HepG2 (cell line): ENCODE data around the gene CKAP2. TPM values are rescaled to one million over a fixed set of nuclear protein-coding genes. Genes with fewer than 3 reads are reported as not detected.

ENCODE experiments used
- AGO1 ChIP-seq: fragments of 200-400 bp; formaldehyde crosslinking; IDR thresholded peaks from 2 replicates; pipeline ENCODE4 v1.6.1; 2017; ENCODE audit warnings: mild to moderate bottlenecking, low read depth, low read length, moderate library complexity; ENCODE audit not compliant: poor library complexity, severe bottlenecking
- ATF4 ChIP-seq, 2 experiments: fragments of 450-650 bp in 1 of 2; sonication (generic) in 1 of 2; formaldehyde crosslinking; IDR thresholded peaks; 2 replicates each; pipeline versions ENCODE4 v1.5.0 to v1.8.0; 2020 to 2022; ENCODE audit warnings: mild to moderate bottlenecking in 1 of 2, missing genetic modification reagents in 1 of 2
- ATF7-NPFF ChIP-seq: sonication (generic); formaldehyde crosslinking; IDR thresholded peaks from 2 replicates; pipeline ENCODE4 v1.8.1; 2023; ENCODE audit warnings: mild to moderate bottlenecking, low read depth, missing genetic modification reagents, moderate library complexity
- CC2D1A ChIP-seq: sonication (generic); formaldehyde crosslinking; IDR thresholded peaks from 2 replicates; pipeline ENCODE4 v1.8.1; 2023; ENCODE audit warnings: mild to moderate bottlenecking, missing genetic modification reagents
- DNMT3B ChIP-seq: conservative IDR thresholded peaks from 2 replicates; pipeline ENCODE4 v1.6.1; 2016; ENCODE audit warnings: missing biosample characterization, control low read depth
- HHEX ChIP-seq: IDR thresholded peaks from 2 replicates; pipeline ENCODE4 v1.6.1; 2016; ENCODE audit warnings: control low read depth
- KLF11 ChIP-seq: IDR thresholded peaks from 2 replicates; pipeline ENCODE4 v1.6.1; 2016; ENCODE audit warnings: missing compliant biosample characterization
- MED8 ChIP-seq: sonication (generic); formaldehyde crosslinking; IDR thresholded peaks from 2 replicates; pipeline ENCODE4 v1.8.1; 2023; ENCODE audit warnings: mild to moderate bottlenecking, missing genetic modification reagents; ENCODE audit not compliant: insufficient replicate concordance
- MEIS2 ChIP-seq: sonication (generic); formaldehyde crosslinking; IDR thresholded peaks from 2 replicates; pipeline ENCODE4 v1.9.0; 2021; ENCODE audit warnings: mild to moderate bottlenecking, missing genetic modification reagents
- NFYB ChIP-seq: sonication (generic); formaldehyde crosslinking; IDR thresholded peaks from 2 replicates; pipeline ENCODE4 v1.4.0; 2020; ENCODE audit warnings: missing genetic modification reagents
- PPARG ChIP-seq: conservative IDR thresholded peaks from 2 replicates; pipeline ENCODE4 v1.6.1; 2016; ENCODE audit warnings: missing biosample characterization, missing genetic modification reagents
- TBP ChIP-seq: sonication (generic); formaldehyde crosslinking; IDR thresholded peaks from 2 replicates; pipeline ENCODE4 v1.5.0; 2020; ENCODE audit warnings: missing genetic modification reagents
- U2AF1 ChIP-seq: fragments of 200-400 bp; formaldehyde crosslinking; optimal IDR thresholded peaks from 2 replicates; pipeline ENCODE3; 2017; ENCODE audit warnings: mild to moderate bottlenecking, low read depth, low read length
- ZNF274 ChIP-seq: sonication (generic); formaldehyde crosslinking; IDR thresholded peaks from 2 replicates; pipeline ENCODE4 v1.5.1; 2020; ENCODE audit warnings: mild to moderate bottlenecking, missing genetic modification reagents
- ZNF337 ChIP-seq: sonication (generic); formaldehyde crosslinking; IDR thresholded peaks from 2 replicates; pipeline ENCODE4 v1.5.1; 2020; ENCODE audit warnings: missing genetic modification reagents, low read depth, mild to moderate bottlenecking, borderline replicate concordance
- ZNF564 ChIP-seq: sonication (generic); formaldehyde crosslinking; IDR thresholded peaks from 2 replicates; pipeline ENCODE4 v1.8.1; 2023; ENCODE audit warnings: mild to moderate bottlenecking, missing genetic modification reagents
- ZNF572 ChIP-seq: sonication (generic); formaldehyde crosslinking; IDR thresholded peaks from 2 replicates; pipeline ENCODE4 v1.5.1; 2020; ENCODE audit warnings: mild to moderate bottlenecking, missing genetic modification reagents
- ZSCAN29 ChIP-seq: sonication (generic); formaldehyde crosslinking; conservative IDR thresholded peaks from 2 replicates; pipeline ENCODE4 v1.4.0; 2020; ENCODE audit warnings: mild to moderate bottlenecking, missing genetic modification reagents
- polyA plus RNA-seq, 8 experiments: library from polyadenylated mRNA; depleted of rRNA in 3 of 8; stranded (reverse) in 7 of 8; unstranded in 1 of 8; fragments of >200 nt; fragmentation: Illumina TruSeq in 4 of 8; extraction: Trizol in 4 of 8; gene quantifications; 2 replicates each; pipeline versions ENCODE4 v1.2.1 to v1.2.3, GENCODE V29; 2011 to 2016; ENCODE audit warnings: low read depth in 4 of 8, missing spikeins in 1 of 8, mixed read lengths in 1 of 8; ENCODE audit not compliant: insufficient read depth in 1 of 8
- total RNA-seq, 5 experiments: library from RNA; depleted of rRNA; stranded (reverse); fragments of >200 nt; fragmentation: Illumina TruSeq; extraction: Trizol; gene quantifications; 2 replicates each; pipeline ENCODE4 v1.2.3, GENCODE V29; 2016; ENCODE audit warnings: low read depth in 1 of 5
- TF ChIP-seq, protein P1 (sequence below): sonication (generic); formaldehyde crosslinking; IDR thresholded peaks from 2 replicates; pipeline ENCODE4 v1.4.0; 2020; ENCODE audit warnings: missing genetic modification reagents
- TF ChIP-seq, protein P2 (sequence below): sonication (generic); formaldehyde crosslinking; IDR thresholded peaks from 2 replicates; pipeline ENCODE4 v1.4.0; 2020; ENCODE audit warnings: missing genetic modification reagents
- TF ChIP-seq, protein P3 (sequence below): sonication (generic); formaldehyde crosslinking; IDR thresholded peaks from 2 replicates; pipeline ENCODE4 v1.4.0; 2020; ENCODE audit warnings: low read depth, mild to moderate bottlenecking, missing genetic modification reagents
- TF ChIP-seq, protein P4 (sequence below): sonication (generic); formaldehyde crosslinking; IDR thresholded peaks from 2 replicates; pipeline ENCODE4 v1.4.0; 2020; ENCODE audit warnings: missing genetic modification reagents, low read depth, mild to moderate bottlenecking, borderline replicate concordance

Gene CKAP2
- total and polyA plus RNA-seq, 2 of the 13 experiments (the other 11 are each of a cell fraction or from before 2014, with no cell fraction given) = 6.7 to 40.3 TPM

DNA sequence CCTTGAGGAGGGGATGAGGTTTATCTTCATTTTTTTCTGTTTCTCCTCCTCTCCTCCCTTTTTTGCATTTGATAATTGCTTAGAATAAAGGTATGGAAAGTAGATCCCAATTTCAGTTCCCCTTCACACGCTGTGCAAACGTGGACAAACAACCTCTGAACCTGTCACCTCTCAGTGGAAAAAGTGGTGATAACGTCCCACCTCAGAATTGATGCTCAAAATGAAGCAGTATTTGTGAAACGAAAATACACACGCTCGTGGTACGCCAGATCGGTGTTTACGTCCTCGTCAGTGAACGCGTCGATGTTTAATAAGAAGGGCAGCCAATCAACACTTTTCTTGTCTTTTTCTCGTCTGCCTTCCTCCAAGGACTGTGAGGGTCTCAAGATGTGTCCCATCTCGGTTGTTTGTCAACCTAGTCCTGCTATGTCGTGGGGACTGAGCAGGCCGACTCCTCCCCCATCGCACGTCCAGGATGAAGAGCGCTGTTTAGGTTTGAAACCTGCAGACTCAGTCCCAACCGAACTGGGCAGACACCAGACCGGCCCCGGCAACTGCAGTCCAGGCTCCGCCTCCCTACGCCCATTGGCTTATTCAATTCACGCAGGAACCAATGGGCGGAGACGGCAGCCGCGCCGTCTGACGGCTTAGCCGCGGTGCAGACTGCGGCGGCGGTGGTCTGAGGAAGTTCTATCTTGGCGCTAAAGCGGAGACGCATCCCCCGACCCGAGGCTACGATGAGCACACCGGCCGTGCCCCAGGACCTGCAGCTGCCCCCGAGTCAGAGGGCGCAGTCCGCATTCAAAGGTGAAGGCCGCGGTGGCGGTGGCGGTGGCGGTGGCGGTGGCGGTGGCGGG lies at the start of gene CKAP2 (continued):
- peak in 1 of 2 experiments; percentile 50; a peak in 1 of 4 replicates for TF ChIP-seq ATF4 (CRISPR knock-in tag; IDR thresholded peaks at IDR 0.05)
- no peak for TF ChIP-seq AGO1
- TF ChIP-seq PPARG = no peak; the same call in 1 of the 2 replicates
- TF ChIP-seq, protein P1, sequence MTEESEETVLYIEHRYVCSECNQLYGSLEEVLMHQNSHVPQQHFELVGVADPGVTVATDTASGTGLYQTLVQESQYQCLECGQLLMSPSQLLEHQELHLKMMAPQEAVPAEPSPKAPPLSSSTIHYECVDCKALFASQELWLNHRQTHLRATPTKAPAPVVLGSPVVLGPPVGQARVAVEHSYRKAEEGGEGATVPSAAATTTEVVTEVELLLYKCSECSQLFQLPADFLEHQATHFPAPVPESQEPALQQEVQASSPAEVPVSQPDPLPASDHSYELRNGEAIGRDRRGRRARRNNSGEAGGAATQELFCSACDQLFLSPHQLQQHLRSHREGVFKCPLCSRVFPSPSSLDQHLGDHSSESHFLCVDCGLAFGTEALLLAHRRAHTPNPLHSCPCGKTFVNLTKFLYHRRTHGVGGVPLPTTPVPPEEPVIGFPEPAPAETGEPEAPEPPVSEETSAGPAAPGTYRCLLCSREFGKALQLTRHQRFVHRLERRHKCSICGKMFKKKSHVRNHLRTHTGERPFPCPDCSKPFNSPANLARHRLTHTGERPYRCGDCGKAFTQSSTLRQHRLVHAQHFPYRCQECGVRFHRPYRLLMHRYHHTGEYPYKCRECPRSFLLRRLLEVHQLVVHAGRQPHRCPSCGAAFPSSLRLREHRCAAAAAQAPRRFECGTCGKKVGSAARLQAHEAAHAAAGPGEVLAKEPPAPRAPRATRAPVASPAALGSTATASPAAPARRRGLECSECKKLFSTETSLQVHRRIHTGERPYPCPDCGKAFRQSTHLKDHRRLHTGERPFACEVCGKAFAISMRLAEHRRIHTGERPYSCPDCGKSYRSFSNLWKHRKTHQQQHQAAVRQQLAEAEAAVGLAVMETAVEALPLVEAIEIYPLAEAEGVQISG (CRISPR knock-in tag) = peak; percentile 39; the same call in 1 of the 2 replicates
- TF ChIP-seq ZSCAN29 (CRISPR knock-in tag) = 0 out of 2 replicates have a peak, but pooled peaks have one; percentile 37
- peak; percentile 77 for TF ChIP-seq MED8
- 0 out of 2 replicates have a peak, but pooled peaks have one; percentile 13 for TF ChIP-seq KLF11 (CRISPR knock-in tag)
- TF ChIP-seq ZNF274 = no peak
- no peak for TF ChIP-seq ZNF572 (CRISPR knock-in tag)
- no peak for TF ChIP-seq ZNF337
- no peak for TF ChIP-seq ZNF564
- TF ChIP-seq U2AF1 = no peak
- peak; percentile 95 for TF ChIP-seq NFYB (CRISPR knock-in tag)
- TF ChIP-seq CC2D1A = no peak
- TF ChIP-seq TBP (CRISPR knock-in tag) = no peak
- TF ChIP-seq, protein P2, sequence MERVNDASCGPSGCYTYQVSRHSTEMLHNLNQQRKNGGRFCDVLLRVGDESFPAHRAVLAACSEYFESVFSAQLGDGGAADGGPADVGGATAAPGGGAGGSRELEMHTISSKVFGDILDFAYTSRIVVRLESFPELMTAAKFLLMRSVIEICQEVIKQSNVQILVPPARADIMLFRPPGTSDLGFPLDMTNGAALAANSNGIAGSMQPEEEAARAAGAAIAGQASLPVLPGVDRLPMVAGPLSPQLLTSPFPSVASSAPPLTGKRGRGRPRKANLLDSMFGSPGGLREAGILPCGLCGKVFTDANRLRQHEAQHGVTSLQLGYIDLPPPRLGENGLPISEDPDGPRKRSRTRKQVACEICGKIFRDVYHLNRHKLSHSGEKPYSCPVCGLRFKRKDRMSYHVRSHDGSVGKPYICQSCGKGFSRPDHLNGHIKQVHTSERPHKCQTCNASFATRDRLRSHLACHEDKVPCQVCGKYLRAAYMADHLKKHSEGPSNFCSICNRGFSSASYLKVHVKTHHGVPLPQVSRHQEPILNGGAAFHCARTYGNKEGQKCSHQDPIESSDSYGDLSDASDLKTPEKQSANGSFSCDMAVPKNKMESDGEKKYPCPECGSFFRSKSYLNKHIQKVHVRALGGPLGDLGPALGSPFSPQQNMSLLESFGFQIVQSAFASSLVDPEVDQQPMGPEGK = no peak
- TF ChIP-seq, protein P3, sequence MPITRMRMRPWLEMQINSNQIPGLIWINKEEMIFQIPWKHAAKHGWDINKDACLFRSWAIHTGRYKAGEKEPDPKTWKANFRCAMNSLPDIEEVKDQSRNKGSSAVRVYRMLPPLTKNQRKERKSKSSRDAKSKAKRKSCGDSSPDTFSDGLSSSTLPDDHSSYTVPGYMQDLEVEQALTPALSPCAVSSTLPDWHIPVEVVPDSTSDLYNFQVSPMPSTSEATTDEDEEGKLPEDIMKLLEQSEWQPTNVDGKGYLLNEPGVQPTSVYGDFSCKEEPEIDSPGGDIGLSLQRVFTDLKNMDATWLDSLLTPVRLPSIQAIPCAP (CRISPR knock-in tag) = no peak
- no peak for TF ChIP-seq DNMT3B (CRISPR knock-in tag)
- TF ChIP-seq ATF7-NPFF (CRISPR knock-in tag) = peak; percentile 90; the same call in 1 of the 2 replicates
- TF ChIP-seq HHEX = no peak
- TF ChIP-seq, protein P4, sequence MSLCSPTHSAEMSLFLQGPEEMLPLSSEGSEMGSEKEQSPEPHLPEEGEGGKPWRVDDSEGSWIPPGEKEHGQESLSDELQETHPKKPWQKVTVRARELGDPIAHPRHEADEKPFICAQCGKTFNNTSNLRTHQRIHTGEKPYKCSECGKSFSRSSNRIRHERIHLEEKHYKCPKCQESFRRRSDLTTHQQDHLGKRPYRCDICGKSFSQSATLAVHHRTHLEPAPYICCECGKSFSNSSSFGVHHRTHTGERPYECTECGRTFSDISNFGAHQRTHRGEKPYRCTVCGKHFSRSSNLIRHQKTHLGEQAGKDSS (CRISPR knock-in tag) = no peak
- no peak; the same call in 1 of the 2 replicates for TF ChIP-seq MEIS2 (CRISPR knock-in tag)
